GM12875 (cell line): Measurements from ENCODE around the gene USP20.
A peak's percentile ranks its signal among the peaks of the same experiment; 100 is the strongest.

Experiments used
- H3K4me3 ChIP-seq: one replicate; pipeline ENCODE4 v1.5.1; 2011; ENCODE audit warnings: low read depth, low read length, control low read depth
- CTCF ChIP-seq: IDR thresholded peaks from 2 replicates; pipeline ENCODE4 v1.5.1; 2011; ENCODE audit warnings: low read depth, mild to moderate bottlenecking, control low read depth, inconsistent platforms, low read length, moderate library complexity, borderline replicate concordance; ENCODE audit not compliant: insufficient read depth

The USP20 gene

GRCh38 chr9:129802833-129803675 is 32.2 kb upstream of the USP20 start, which contains the start of gene TOR1B:
Gene TOR1B, plus strand, starts transcription at chr9:129803184. Its CDS starts 29 bp downstream, at chr9:129803213.
- peak within 1 kb of the TSS; percentile 99 for H3K4me3 ChIP-seq
- TF ChIP-seq CTCF, result no peak

GRCh38 chr9:129803676-129804060 is 31.6 kb upstream of the USP20 start:
- peak overlapping the region; percentile 99 for H3K4me3 ChIP-seq
- no peak for TF ChIP-seq CTCF

- TF ChIP-seq CTCF, result no peak
These were observed 29.2 kb upstream of the USP20 start for GRCh38 chr9:129806061-129806460.

GRCh38 chr9:129809346-129809745 is 25.9 kb upstream of the USP20 start:
- H3K4me3 ChIP-seq, result no peak overlapping the region
- no peak for TF ChIP-seq CTCF

More at GRCh38 chr9:129806061-129806460, 29.2 kb upstream of the USP20 start:
- H3K4me3 ChIP-seq, result no peak overlapping the region

- TF ChIP-seq CTCF, result no peak
- no peak overlapping the region for H3K4me3 ChIP-seq
These were observed 25.1 kb upstream of the USP20 start for GRCh38 chr9:129810116-129810515.

- no peak overlapping the region for H3K4me3 ChIP-seq
- no peak for TF ChIP-seq CTCF
These were observed 24.5 kb upstream of the USP20 start for GRCh38 chr9:129810788-129811187.

GRCh38 chr9:129811967-129812363 is 23.3 kb upstream of the USP20 start:
- TF ChIP-seq CTCF, result no peak
- H3K4me3 ChIP-seq, result no peak overlapping the region
